ENCODE measurements around the gene KLHL30.
A peak's percentile ranks its signal among the peaks of the same experiment; 100 is the strongest.

DNA sequence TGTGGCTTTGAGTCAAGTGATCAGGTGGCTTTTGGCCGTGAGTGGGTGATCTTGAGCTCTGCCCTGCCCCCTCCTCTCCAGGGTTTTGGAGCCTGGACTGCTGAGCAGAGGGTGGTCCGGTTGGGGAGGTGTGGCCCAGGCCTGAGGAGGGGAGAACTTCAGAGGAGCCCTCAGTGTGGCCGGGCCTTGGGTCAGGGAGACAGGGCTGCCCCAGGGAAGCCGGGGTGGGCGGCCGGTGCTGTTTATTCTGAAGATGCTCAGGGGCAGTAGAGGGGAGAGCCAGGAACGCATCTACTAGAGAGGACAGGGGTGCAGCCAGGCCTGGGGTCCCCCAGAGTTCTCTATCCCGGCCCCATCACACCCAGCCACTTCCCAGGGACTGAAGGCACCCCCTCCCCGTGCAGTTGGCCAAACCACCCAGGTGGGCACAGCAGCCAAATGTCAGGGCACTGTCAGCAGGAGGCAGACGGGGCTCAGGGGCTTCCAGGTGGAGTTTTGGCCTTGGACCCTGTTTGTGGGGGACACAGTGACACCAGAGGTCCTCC is 21.3 kb downstream of the KLHL30 start:
- TF ChIP-seq USF1 (IDR thresholded peaks at IDR 0.05): no peak
- no peak for TF ChIP-seq YY1 (IDR thresholded peaks at IDR 0.05; ENCODE audit: low read depth)
- peak; percentile 60; the same call in 1 of the 2 replicates for TF ChIP-seq ZBTB7A (IDR thresholded peaks at IDR 0.05; ENCODE audit: low read depth)
- TF ChIP-seq TCF12 (IDR thresholded peaks at IDR 0.05; ENCODE audit: low read depth): no peak
- no peak for TF ChIP-seq TEAD4 (IDR thresholded peaks at IDR 0.05)
- no peak for TF ChIP-seq CEBPB (IDR thresholded peaks at IDR 0.05)
- no peak for TF ChIP-seq EP300 (IDR thresholded peaks at IDR 0.05; ENCODE audit: borderline replicate concordance)
- TF ChIP-seq, protein P1, sequence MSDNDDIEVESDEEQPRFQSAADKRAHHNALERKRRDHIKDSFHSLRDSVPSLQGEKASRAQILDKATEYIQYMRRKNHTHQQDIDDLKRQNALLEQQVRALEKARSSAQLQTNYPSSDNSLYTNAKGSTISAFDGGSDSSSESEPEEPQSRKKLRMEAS (IDR thresholded peaks at IDR 0.05): no peak

All from Ishikawa (cell line).